Fibroblast of gingiva (primary cell): ENCODE data around the gene TOMM40L.
"Not testable (repeated sequence)": the region's sequence is repeated elsewhere in the genome, so short reads cannot be mapped to it uniquely, and the experiment has no call there.

Source experiments
- DNase-seq: peaks from one replicate; pipeline ENCODE4 v3.0.0-alpha.2; 2011; ENCODE audit warnings: low read depth

The TOMM40L gene

GRCh38 chr1:161222175-161223019 is 3.5 kb upstream of the TOMM40L start:
- no peak for DNase-seq

GRCh38 chr1:161223805-161224694 is 1.8 kb upstream of the TOMM40L start:
- no peak for DNase-seq

GRCh38 chr1:161224695-161225087 is 1.2 kb upstream of the TOMM40L start:
- not testable (repeated sequence) for DNase-seq

GRCh38 chr1:161225178-161225533 is 704 bp upstream of the TOMM40L start:
- DNase-seq: no peak

GRCh38 chr1:161226320-161226711 is 456 bp downstream of the TOMM40L start:
- DNase-seq: no peak

- no peak for DNase-seq
Measured at GRCh38 chr1:161226759-161227158, 899 bp downstream of the TOMM40L start.

GRCh38 chr1:161227196-161227871 is 1.5 kb downstream of the TOMM40L start:
- peak; percentile 60 for DNase-seq

- no peak for DNase-seq
Measured at GRCh38 chr1:161228032-161228431, 2.2 kb downstream of the TOMM40L start.

GRCh38 chr1:161229896-161230295 is 4.0 kb downstream of the TOMM40L start:
- no peak for DNase-seq

GRCh38 chr1:161230762-161231161 is 4.9 kb downstream of the TOMM40L start:
- DNase-seq: no peak

- no peak for DNase-seq
Measured at GRCh38 chr1:161233102-161233501, 7.2 kb downstream of the TOMM40L start.

- DNase-seq: no peak
Measured at GRCh38 chr1:161235957-161236775, 10.3 kb downstream of the TOMM40L start.

- no peak for DNase-seq
Measured at GRCh38 chr1:161238039-161238473, 12.2 kb downstream of the TOMM40L start, which contains the start of gene NR1I3. TSS of gene NR1I3 (minus strand) at chr1:161238203. CDS start at chr1:161236565, 1,638 bp downstream.

- DNase-seq: no peak
Measured at GRCh38 chr1:161241682-161242081, 15.8 kb downstream of the TOMM40L start.

GRCh38 chr1:161242313-161242712 is 16.5 kb downstream of the TOMM40L start:
- no peak for DNase-seq

- DNase-seq: no peak
Measured at GRCh38 chr1:161244888-161245287, 19.0 kb downstream of the TOMM40L start.

GRCh38 chr1:161250100-161250499 is 24.2 kb downstream of the TOMM40L start:
- not testable (repeated sequence) for DNase-seq

- no peak for DNase-seq
Measured at GRCh38 chr1:161250829-161251228, 25.0 kb downstream of the TOMM40L start.

GRCh38 chr1:161251579-161251978 is 25.7 kb downstream of the TOMM40L start:
- DNase-seq: no peak

- DNase-seq: not testable (repeated sequence)
Measured at GRCh38 chr1:161255302-161255701, 29.4 kb downstream of the TOMM40L start.

GRCh38 chr1:161255955-161256520 is 30.2 kb downstream of the TOMM40L start:
- DNase-seq: not testable (repeated sequence)
